Chondrocyte (in vitro differentiated cells): Measurements from ENCODE around the gene SCUBE3. TPM values are rescaled to one million over a fixed set of nuclear protein-coding genes. Genes with fewer than 3 reads are reported as not detected.
A peak's percentile ranks its signal among the peaks of the same experiment; 100 is the strongest.

ENCODE experiments used
- DNase-seq: peaks from one replicate; pipeline ENCODE4 v3.0.0; 2021; ENCODE audit warnings: mixed read lengths, low spot score
- H3K27ac Mint-ChIP-seq: one replicate; pipeline ENCODE4 v1.8.0; 2021; ENCODE audit warnings: mild to moderate bottlenecking, moderate library complexity, mixed read lengths; ENCODE audit not compliant: unreplicated experiment
- H3K27me3 Mint-ChIP-seq: 2 replicates; pipeline ENCODE4 v1.8.0; 2021; ENCODE audit warnings: low read depth, mixed read lengths
- H3K36me3 Mint-ChIP-seq: 2 replicates; pipeline ENCODE4 v1.8.0; 2021; ENCODE audit warnings: low read depth, mixed read lengths
- H3K4me1 Mint-ChIP-seq: 2 replicates; pipeline ENCODE4 v1.8.0; 2021; ENCODE audit warnings: low read depth, mild to moderate bottlenecking, mixed read lengths
- H3K4me3 Mint-ChIP-seq: one replicate; pipeline ENCODE4 v1.8.0; 2021; ENCODE audit warnings: mild to moderate bottlenecking, moderate library complexity, mixed read lengths; ENCODE audit not compliant: unreplicated experiment
- H3K9me3 Mint-ChIP-seq: 2 replicates; pipeline ENCODE4 v1.8.0; 2021; ENCODE audit warnings: low read depth, mixed read lengths
- total RNA-seq: library from RNA; stranded (reverse); gene quantifications from 3 replicates; pipeline ENCODE4 v1.2.1, GENCODE V29; 2021
- TF ChIP-seq, protein P1 (sequence below): fragments of 200-600 bp; sonication (generic); IDR thresholded peaks from 2 replicates; pipeline ENCODE4 v1.5.0; 2021; ENCODE audit warnings: antibody characterized with exemption, mild to moderate bottlenecking, moderate library complexity

Gene SCUBE3
- total RNA-seq, 1 donor from 2014 or later: 96.6 TPM

DNA sequence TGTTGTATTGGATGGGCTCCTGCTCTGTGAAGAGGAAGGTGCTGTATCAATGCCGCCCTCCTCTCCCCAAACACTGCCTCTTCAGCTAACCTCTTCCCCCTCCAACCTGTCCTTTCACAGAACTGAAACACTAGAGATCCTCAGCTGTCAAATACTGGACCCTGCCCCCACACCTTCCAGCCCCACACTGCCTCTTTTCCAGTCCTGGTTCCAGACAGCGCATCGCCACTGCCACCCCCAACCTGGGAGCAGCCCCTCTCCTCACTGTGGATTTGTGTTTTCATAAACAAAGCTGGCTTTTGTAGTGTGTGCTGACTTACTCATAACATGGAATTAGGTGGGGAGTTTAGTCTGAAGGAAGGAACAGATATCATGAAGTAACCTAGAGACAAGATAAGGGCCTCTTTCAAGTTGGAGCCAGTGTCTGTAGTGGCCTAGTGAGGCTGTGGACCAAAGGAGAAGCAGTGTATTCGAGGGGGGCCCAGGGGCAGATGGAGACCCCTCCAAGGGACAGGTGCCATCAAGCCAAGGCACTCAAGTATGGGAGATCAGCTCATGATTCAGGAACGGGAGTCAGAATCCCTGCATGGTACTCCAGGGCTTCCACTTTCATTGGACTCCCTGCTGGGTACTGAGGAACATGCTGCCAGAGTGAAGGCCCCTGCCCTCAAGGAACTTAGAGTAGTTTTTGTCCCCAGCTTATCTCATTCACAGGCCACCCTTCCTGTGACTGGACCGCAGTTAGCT is 2.1 kb downstream of the SCUBE3 start:
- Mint-ChIP-seq H3K27me3 (peaks cover 7% of the 10 kb centered on the region), H3K4me3 (peak overlapping the region; percentile 77), H3K9me3 (no peaks in the 10 kb centered on the region), H3K4me1 (peaks cover 68% of the 10 kb centered on the region), H3K36me3 (no peaks in the 10 kb centered on the region), H3K27ac (peak overlapping the region; percentile 75)
- no peak for DNase-seq
- TF ChIP-seq, protein P1, sequence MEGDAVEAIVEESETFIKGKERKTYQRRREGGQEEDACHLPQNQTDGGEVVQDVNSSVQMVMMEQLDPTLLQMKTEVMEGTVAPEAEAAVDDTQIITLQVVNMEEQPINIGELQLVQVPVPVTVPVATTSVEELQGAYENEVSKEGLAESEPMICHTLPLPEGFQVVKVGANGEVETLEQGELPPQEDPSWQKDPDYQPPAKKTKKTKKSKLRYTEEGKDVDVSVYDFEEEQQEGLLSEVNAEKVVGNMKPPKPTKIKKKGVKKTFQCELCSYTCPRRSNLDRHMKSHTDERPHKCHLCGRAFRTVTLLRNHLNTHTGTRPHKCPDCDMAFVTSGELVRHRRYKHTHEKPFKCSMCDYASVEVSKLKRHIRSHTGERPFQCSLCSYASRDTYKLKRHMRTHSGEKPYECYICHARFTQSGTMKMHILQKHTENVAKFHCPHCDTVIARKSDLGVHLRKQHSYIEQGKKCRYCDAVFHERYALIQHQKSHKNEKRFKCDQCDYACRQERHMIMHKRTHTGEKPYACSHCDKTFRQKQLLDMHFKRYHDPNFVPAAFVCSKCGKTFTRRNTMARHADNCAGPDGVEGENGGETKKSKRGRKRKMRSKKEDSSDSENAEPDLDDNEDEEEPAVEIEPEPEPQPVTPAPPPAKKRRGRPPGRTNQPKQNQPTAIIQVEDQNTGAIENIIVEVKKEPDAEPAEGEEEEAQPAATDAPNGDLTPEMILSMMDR: no peak

DNA sequence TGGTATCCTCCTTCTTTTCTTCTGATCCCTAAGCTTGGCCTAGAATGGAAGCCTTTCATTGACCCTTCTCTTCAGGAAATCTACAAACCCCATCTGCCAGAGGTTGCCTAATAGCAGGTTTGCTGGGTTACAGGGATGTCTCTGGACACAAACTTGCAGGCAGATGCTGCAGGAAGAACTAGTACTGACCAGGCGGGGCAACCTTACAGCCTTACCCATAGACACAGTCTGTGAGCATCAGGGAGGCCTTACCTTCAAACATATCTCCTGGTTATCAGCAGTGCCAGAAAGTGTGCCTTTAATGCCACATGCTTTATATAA is 2.6 kb downstream of the SCUBE3 start:
- TF ChIP-seq, protein P1: no peak

DNA sequence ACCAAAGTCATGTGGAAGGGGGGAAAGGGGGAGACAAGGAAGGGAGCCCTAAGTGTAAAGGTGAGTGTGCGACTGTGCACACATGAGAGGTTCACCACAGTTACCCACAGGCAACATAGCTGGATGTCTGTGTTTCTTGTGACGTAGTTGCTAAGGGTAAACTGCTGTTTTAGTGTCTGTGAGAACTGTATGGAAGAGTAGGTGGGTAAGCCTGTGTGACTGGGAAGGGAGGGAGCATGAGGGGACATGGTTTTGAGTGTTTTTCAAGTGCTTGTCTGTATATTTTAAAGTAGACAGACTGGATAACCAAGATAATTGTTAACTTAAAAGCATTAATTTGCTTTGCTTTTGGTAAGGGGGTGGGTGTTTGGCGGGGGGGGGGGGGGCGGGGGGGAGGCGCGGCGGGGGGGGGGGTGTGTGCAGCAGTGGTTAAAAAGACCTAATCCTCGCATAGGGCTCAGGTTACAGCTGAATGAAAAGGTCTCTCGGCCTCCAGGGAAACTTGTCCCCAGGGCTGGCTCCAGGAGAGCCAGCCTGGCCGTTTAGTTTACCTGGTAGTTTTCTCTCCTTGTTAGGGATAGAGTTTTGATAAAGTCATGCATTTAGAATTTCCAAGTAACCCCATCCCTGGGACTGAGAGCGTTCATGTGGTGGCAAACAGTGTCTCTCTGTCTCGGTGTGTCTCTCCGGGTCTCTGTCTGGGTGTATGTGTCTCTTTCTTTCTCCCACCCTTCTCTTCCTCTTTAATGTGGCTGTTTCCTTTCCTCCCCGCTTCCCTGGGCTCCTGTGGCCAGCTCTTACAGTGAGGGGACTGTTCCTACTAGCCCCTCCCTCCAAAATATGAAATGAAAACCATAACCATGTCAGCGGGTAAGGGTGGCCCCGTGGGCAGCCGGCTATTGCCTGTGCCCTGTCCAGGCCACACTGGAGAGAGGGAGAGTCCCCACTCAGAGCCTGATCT is 3.4 kb downstream of the SCUBE3 start:
- Mint-ChIP-seq H3K9me3 (no peaks in the 10 kb centered on the region), H3K36me3 (no peaks in the 10 kb centered on the region), H3K4me1 (peaks cover 70% of the 10 kb centered on the region), H3K27me3 (peaks cover 1% of the 10 kb centered on the region), H3K4me3 (peak overlapping the region; percentile 63), H3K27ac (peak overlapping the region; percentile 94)
- no peak for DNase-seq
- TF ChIP-seq, protein P1: no peak

More for the DNA sequence above, 2.6 kb downstream of the SCUBE3 start:
- Mint-ChIP-seq H3K36me3 (no peaks in the 10 kb centered on the region), H3K9me3 (no peaks in the 10 kb centered on the region), H3K27me3 (peaks cover 5% of the 10 kb centered on the region), H3K4me3 (peak overlapping the region; percentile 53), H3K4me1 (peaks cover 70% of the 10 kb centered on the region), H3K27ac (peak overlapping the region; percentile 55)
- no peak for DNase-seq

DNA sequence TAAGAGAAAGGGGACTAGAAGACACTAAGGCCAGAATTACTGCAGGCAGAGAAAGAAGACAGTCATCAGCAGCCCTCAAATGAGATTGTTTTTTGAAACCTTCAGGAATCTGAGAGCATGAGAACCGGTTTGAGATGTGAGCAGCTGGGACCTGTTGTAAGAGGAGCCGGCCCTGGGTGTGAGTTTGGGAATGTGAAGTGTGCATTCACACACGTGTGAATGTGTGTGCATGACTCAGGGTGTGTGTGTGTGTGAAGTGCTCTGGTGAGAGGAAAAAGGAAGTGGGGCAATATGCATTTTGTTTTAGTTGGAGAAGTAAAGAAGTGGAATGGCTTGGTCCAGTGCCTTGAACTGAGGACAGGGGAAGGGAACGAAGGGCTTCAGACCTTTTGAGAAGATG is 4.3 kb downstream of the SCUBE3 start:
- H3K4me1 Mint-ChIP-seq: peaks cover 68% of the 10 kb centered on the region
- no peaks in the 10 kb centered on the region for H3K27me3 Mint-ChIP-seq
- no peaks in the 10 kb centered on the region for H3K9me3 Mint-ChIP-seq
- H3K27ac Mint-ChIP-seq: peak overlapping the region; percentile 94
- H3K4me3 Mint-ChIP-seq: peak overlapping the region; percentile 63
- no peak for DNase-seq
- TF ChIP-seq, protein P1: no peak
- no peaks in the 10 kb centered on the region for H3K36me3 Mint-ChIP-seq

DNA sequence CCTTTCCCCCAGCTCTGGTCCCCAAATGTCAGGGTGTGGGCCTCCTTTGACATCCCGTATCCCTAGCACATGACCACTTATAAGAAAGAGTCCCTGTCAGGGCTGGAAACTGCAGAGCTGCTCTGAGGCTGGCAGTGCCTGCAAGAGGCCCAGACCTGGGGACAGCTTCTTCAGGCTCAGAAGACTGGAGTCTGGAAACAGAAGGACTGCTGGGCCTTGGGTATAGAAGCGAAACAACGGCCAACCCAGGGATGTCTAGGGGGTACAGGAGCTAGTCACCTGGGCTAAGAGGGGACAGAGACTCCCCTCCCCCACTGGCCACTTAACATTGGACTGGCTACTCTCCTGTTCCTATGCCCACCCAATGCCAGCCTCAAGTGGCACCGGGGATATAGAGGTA is 4.7 kb downstream of the SCUBE3 start:
- Mint-ChIP-seq H3K27ac (peak overlapping the region; percentile 94), H3K4me3 (no peak overlapping the region), H3K36me3 (no peaks in the 10 kb centered on the region)

More for the DNA sequence above, 4.7 kb downstream of the SCUBE3 start:
- Mint-ChIP-seq H3K4me1 (peaks cover 65% of the 10 kb centered on the region), H3K27me3 (no peaks in the 10 kb centered on the region), H3K9me3 (no peaks in the 10 kb centered on the region)
- DNase-seq: no peak
- TF ChIP-seq, protein P1: no peak
